ENCODE measurements around the gene KRTAP17-1. TPM values are rescaled to one million over a fixed set of nuclear protein-coding genes. Genes with fewer than 3 reads are reported as not detected.
"Not testable (repeated sequence)": the region's sequence is repeated elsewhere in the genome, so short reads cannot be mapped to it uniquely, and the experiment has no call there.

The KRTAP17-1 gene
- polyA plus RNA-seq, 3 donors: not detected

DNA sequence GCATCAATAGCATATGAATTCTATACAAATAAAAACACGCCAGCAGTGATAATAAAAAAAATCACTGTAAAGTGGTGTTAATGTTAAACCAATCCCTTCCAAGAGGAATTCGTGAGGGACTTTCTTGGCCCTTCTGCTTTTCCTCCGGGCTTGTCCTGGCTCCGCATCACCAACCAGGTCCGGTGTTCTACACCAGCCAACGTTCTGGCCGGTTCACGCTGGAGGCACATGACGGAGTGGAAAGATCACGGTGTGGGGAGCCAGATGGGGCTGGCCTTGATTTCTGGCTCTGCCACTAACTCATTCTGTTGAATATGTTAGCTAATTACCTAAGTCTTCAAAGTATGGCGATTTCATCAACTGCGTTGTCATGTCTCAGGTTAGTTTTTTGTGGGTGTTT, 11.4 kb downstream of the KRTAP17-1 start:
- no peak for DNase-seq

GRCh38 chr17:41302981-41303380, 12.5 kb downstream of the KRTAP17-1 start:
- DNase-seq: no peak

DNA sequence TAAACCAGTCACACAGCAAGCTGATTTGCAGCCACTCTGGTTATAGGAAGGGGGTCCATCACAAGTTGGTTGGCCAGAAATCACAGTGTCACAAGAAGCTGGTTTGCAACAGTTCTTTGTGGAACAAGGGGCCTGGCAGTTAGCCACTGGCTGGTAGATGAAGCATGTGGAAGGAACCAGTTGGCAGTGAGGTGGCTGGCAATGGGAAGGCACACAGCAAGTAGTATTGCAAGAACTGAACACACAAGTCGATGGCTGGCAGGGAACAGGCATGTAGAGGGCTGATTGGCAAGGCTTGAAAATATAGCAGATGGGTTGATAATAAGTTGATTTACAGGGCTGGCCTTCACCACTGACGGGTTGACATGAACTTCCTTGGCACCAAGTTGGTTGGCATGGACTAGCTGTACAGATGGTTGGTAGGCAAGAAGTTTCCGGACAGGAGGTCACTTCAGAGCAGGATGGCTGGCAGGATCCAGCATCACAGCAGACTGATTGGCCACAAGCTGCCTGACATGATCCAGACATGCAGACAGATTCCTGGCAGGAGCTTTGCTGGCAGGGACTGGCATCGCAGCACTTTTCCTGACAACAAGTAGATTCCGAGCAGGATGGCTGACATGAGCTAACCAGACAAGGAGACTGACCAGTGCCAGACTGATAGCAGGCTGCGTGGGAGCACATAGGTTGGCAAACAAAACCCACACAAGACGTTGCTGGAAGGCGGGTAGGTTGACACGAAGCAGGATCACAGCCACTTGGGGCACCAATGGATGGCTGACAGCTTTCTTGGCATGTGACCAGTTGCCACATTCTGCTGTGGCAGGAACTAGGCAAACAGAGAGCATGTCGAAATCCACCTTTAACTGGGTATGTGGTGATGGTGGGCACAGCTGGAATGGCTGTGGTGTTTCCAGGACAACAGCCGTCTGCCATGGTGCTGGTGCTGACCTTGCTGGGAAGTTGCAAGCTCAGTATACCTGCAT, 13.3 kb downstream of the KRTAP17-1 start, which contains the start of gene KRTAP29-1:
TSS of gene KRTAP29-1 (minus strand) at position 936 of the 986 bp plus-strand sequence. CDS start at position 936, 0 bp downstream.
- no peak for DNase-seq

DNA sequence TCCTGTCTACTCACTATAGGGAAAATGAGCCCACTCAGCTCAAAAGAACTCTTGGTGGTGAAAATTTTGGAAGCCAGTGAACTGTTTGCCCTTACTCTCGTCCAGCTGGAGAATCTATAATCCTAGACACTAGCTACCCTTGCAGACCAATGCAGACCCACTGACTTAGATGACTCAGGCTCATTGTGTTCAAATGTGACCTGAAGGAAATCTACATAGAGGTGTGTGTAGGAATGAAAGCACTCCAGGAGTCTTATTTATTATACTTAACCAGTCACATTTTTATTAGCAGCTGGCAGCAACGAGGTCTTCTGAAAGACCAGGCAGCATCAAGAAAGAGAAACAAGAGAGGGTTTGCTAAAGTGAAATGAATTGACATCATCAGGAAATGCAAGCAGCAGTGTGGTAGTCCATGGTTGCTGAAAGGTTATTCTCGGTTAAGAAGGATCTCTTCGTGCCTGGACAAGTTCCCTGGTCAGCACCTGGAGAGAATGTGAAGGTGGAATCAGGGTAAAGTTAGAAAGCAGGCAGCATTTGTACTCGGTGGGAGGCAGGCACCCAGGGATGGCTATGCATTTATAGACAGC, 14.2 kb downstream of the KRTAP17-1 start:
- DNase-seq: no peak

GRCh38 chr17:41298458-41299135, 16.9 kb downstream of the KRTAP17-1 start:
- DNase-seq: no peak

DNA sequence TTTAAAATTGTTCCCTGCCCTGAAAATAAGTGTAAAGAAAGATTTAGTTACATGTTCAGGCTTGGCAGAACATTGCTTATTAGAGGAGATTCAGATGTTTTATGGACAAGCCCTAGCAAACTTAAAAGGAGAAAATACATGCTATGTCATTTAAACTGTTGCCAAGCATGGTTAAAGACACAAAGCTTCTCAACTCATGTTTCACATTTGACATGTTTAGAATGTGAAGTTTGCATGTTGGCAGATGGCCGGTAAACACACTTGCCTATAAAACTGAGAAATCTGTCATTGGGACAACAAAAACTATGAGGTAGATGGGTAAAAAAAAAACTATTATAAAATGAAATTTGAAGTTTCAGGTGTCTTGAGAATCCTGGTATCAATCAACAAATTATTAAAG, 18.7 kb downstream of the KRTAP17-1 start:
- peak; percentile 10 for DNase-seq

GRCh38 chr17:41294016-41294415, 21.5 kb downstream of the KRTAP17-1 start:
- DNase-seq: no peak

- no peak for DNase-seq
These were observed 28.5 kb downstream of the KRTAP17-1 start for GRCh38 chr17:41287050-41287449.

DNA sequence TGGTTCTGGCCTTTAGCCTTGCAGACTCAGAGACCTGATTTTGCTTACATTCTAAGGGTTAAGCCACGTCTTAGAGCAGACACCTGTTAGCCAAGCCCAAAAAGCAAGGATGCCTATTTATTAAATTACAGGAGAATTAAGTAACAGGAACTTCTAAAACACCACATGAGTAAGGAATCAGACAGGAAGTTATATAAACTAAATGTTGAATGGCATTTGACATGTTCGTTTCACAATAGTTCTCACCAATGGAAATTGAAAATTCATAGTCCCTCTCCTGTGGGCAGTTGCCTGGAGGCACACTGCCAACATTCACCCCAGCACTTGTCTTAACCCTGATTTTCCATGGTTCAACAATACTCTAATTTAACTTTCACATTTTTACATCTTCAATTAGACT, 31.0 kb downstream of the KRTAP17-1 start:
- no peak for DNase-seq

GRCh38 chr17:41284043-41284442, 31.5 kb downstream of the KRTAP17-1 start:
- DNase-seq: no peak

DNA sequence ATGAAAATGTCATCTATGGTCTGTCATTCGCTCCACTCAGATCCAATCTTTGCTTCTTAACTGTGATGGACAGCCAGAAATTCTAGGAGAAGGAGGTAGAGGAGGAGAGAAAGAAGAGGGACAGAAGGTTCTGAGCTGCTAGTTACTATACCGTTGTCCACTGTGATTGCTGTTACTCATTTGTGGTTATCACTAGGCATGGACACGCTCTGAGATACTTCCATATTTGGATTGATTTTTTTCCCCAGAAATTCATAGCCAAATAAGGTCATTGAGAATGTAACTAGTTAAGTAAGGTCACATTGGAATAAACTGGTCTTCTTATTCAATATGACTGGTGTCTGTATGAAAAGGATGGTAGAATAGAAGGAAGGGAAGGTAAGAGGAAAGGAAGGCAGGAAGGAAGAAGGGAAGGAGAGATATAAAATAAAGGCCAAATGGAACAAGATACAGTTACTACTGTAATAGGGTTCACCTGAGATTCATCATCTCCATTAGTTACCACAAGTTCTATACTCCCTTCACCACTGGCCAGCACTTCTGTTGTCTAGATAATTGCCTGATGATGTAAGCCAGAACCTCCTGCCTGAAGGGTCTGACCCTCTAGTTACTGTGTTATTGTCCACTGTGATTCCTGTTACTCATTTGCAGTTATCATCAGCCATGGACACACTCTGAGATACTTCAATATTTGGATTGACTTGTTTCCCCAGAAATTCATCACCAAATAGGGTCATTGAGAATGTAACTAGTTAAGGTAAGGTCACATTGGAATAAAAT, 37.1 kb downstream of the KRTAP17-1 start:
- no peak for DNase-seq

- DNase-seq: not testable (repeated sequence)
These were observed 39.8 kb downstream of the KRTAP17-1 start, which contains the start of gene KRTAP9-7 for GRCh38 chr17:41275648-41276190. TSS of gene KRTAP9-7 (plus strand) at chr17:41275698. CDS start at chr17:41275698, 0 bp downstream.

GRCh38 chr17:41271858-41272257, 43.7 kb downstream of the KRTAP17-1 start:
- no peak for DNase-seq

DNA sequence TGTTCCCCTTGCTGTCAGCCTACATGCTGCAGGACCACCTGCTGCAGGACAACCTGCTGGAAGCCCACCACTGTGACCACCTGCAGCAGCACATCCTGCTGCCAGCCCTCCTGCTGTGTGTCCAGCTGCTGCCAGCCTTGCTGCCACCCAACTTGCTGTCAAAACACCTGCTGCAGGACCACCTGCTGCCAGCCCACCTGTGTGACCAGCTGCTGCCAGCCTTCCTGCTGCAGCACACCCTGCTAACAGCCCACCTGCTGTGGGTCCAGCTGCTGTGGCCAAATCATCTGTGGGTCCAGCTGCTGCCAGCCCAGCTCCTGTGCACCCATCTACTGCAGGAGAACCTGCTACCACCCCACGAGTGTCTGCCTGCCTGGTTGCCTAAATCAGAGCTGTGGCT, 44.2 kb downstream of the KRTAP17-1 start:
- DNase-seq: not testable (repeated sequence)

DNA sequence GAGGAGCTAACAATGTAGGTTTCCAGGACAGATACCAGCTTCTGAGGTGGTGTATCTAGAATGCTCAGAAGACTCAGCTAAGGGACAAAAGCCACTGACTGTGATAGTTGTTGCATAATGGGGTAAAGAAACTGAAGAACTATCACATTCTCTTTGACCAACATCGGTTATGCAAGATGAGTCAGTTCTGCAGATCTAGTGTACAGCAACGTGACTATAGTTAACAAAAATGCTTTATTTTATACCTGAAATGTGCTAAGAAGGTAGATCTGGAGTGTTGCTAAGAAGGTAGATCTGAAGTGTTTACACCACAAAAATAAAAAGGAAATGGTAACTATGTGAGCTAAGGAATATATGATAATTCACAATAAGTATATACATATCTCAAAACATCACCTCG, 47.8 kb downstream of the KRTAP17-1 start:
- DNase-seq: no peak

- DNase-seq: no peak
These were observed 50.4 kb downstream of the KRTAP17-1 start, which contains the start of gene KRTAP9-6 for GRCh38 chr17:41265078-41265477. TSS of gene KRTAP9-6 (plus strand) at chr17:41265378. CDS start at chr17:41265378, 0 bp downstream.

Other genes starting within 250 kb of the KRTAP17-1 start
- not detected for gene KRTAP2-4, start 249.8 kb downstream of the KRTAP17-1 start, polyA plus RNA-seq (ENCODE audit: insufficient read length in 3 of 3)
- gene KRTAP4-7, start 231.6 kb downstream of the KRTAP17-1 start, polyA plus RNA-seq (ENCODE audit: insufficient read length in 3 of 3): not detected
- not detected for gene KRTAP4-8, start 217.6 kb downstream of the KRTAP17-1 start, polyA plus RNA-seq (ENCODE audit: insufficient read length in 3 of 3)
- not detected for gene KRTAP4-16, start 213.5 kb downstream of the KRTAP17-1 start, polyA plus RNA-seq (ENCODE audit: insufficient read length in 3 of 3)
- not detected for gene KRTAP4-9, start 210.3 kb downstream of the KRTAP17-1 start, polyA plus RNA-seq (ENCODE audit: insufficient read length in 3 of 3)
- gene KRTAP4-11, start 197.3 kb downstream of the KRTAP17-1 start, polyA plus RNA-seq (ENCODE audit: insufficient read length in 3 of 3): not detected
- not detected for gene KRTAP4-12, start 191.5 kb downstream of the KRTAP17-1 start, polyA plus RNA-seq (ENCODE audit: insufficient read length in 3 of 3)
- not detected for gene KRTAP4-6, start 175.2 kb downstream of the KRTAP17-1 start, polyA plus RNA-seq (ENCODE audit: insufficient read length in 3 of 3)
- gene KRTAP4-5, start 165.9 kb downstream of the KRTAP17-1 start, polyA plus RNA-seq (ENCODE audit: insufficient read length in 3 of 3): not detected
- not detected for gene KRTAP4-4, start 155.0 kb downstream of the KRTAP17-1 start, polyA plus RNA-seq (ENCODE audit: insufficient read length in 3 of 3)
- gene KRTAP4-3, start 147.5 kb downstream of the KRTAP17-1 start, polyA plus RNA-seq (ENCODE audit: insufficient read length in 3 of 3): not detected
- not detected for gene KRTAP4-2, start 137.5 kb downstream of the KRTAP17-1 start, polyA plus RNA-seq (ENCODE audit: insufficient read length in 3 of 3)
- not detected for gene KRTAP4-1, start 130.8 kb downstream of the KRTAP17-1 start, polyA plus RNA-seq (ENCODE audit: insufficient read length in 3 of 3)
- gene KRTAP9-1, start 125.8 kb downstream of the KRTAP17-1 start, polyA plus RNA-seq (ENCODE audit: insufficient read length in 3 of 3): not detected
- not detected for gene KRTAP9-2, start 89.1 kb downstream of the KRTAP17-1 start, polyA plus RNA-seq (ENCODE audit: insufficient read length in 3 of 3)
- gene KRTAP9-3, start 83.3 kb downstream of the KRTAP17-1 start, polyA plus RNA-seq (ENCODE audit: insufficient read length in 3 of 3): not detected
- gene KRTAP9-8, start 77.7 kb downstream of the KRTAP17-1 start, polyA plus RNA-seq (ENCODE audit: insufficient read length in 3 of 3): not detected
- not detected for gene KRTAP9-4, start 66.0 kb downstream of the KRTAP17-1 start, polyA plus RNA-seq (ENCODE audit: insufficient read length in 3 of 3)
- gene KRTAP9-9, start 60.3 kb downstream of the KRTAP17-1 start, polyA plus RNA-seq (ENCODE audit: insufficient read length in 3 of 3): not detected
- under 1 TPM in 2 of 3 donors, not detected in 1; 0.09 to 0.22 TPM for gene KRTAP9-6, start 50.3 kb downstream of the KRTAP17-1 start, polyA plus RNA-seq (ENCODE audit: insufficient read length in 3 of 3)
- gene KRTAP9-7, start 40.0 kb downstream of the KRTAP17-1 start, polyA plus RNA-seq (ENCODE audit: insufficient read length in 3 of 3): not detected
- gene KRTAP29-1, start 12.9 kb downstream of the KRTAP17-1 start, polyA plus RNA-seq (ENCODE audit: insufficient read length in 3 of 3): not detected
- not detected for gene KRTAP16-1, start 6.4 kb downstream of the KRTAP17-1 start, polyA plus RNA-seq (ENCODE audit: insufficient read length in 3 of 3)
- gene KRT33A, start 35.1 kb upstream of the KRTAP17-1 start, polyA plus RNA-seq (ENCODE audit: insufficient read length in 3 of 3): under 1 TPM in 1 of 3 donors, not detected in 2; 0.18 TPM
- gene KRT33B, start 54.1 kb upstream of the KRTAP17-1 start, polyA plus RNA-seq (ENCODE audit: insufficient read length in 3 of 3): not detected
- not detected for gene KRT34, start 66.6 kb upstream of the KRTAP17-1 start, polyA plus RNA-seq (ENCODE audit: insufficient read length in 3 of 3)
- gene KRT31, start 81.9 kb upstream of the KRTAP17-1 start, polyA plus RNA-seq (ENCODE audit: insufficient read length in 3 of 3): not detected
- not detected for gene KRT37, start 108.9 kb upstream of the KRTAP17-1 start, polyA plus RNA-seq (ENCODE audit: insufficient read length in 3 of 3)
- gene KRT38, start 125.3 kb upstream of the KRTAP17-1 start, polyA plus RNA-seq (ENCODE audit: insufficient read length in 3 of 3): not detected
- not detected for gene KRT32, start 151.7 kb upstream of the KRTAP17-1 start, polyA plus RNA-seq (ENCODE audit: insufficient read length in 3 of 3)
- gene KRT35, start 165.4 kb upstream of the KRTAP17-1 start, polyA plus RNA-seq (ENCODE audit: insufficient read length in 3 of 3): under 1 TPM in 1 of 3 donors, not detected in 2; 0.04 TPM
- gene KRT36, start 174.2 kb upstream of the KRTAP17-1 start, polyA plus RNA-seq (ENCODE audit: insufficient read length in 3 of 3): not detected
- gene KRT13, start 189.9 kb upstream of the KRTAP17-1 start, polyA plus RNA-seq (ENCODE audit: insufficient read length in 3 of 3): 1 to 10 TPM in 2 of 3 donors, under 1 TPM in 1; 0.47 to 2.8 (median 1.4) TPM
- 1 to 10 TPM; 1.3 to 3.1 (median 2.9) TPM for gene KRT15, start 203.2 kb upstream of the KRTAP17-1 start, polyA plus RNA-seq (ENCODE audit: insufficient read length in 3 of 3)
- 100 to 1,000 TPM; 210 to 238 (median 223) TPM for gene KRT19, start 212.6 kb upstream of the KRTAP17-1 start, polyA plus RNA-seq (ENCODE audit: insufficient read length in 3 of 3)

Data from renal pelvis (tissue), 4 donors.